ENCODE measurements around the gene ACSL6.

ACSL6 gene

GRCh38 chr5:131984956-131985665, 26.3 kb downstream of the ACSL6 start:
- in situ Hi-C loops (cut with MboI; ENCODE audit: low sequenced_read_pairs), result no loop called here

- in situ Hi-C loops (cut with MboI; ENCODE audit: low sequenced_read_pairs), result no loop called here
These were observed 28.1 kb downstream of the ACSL6 start for GRCh38 chr5:131983244-131983771.

- in situ Hi-C loops (cut with MboI; ENCODE audit: low sequenced_read_pairs), result no loop called here
These were observed 29.9 kb downstream of the ACSL6 start for GRCh38 chr5:131981516-131981915.

GRCh38 chr5:131980696-131981095, 30.8 kb downstream of the ACSL6 start:
- in situ Hi-C loops (cut with MboI; ENCODE audit: low sequenced_read_pairs), result no loop called here

GRCh38 chr5:131979816-131980215, 31.6 kb downstream of the ACSL6 start:
- in situ Hi-C loops (cut with MboI; ENCODE audit: low sequenced_read_pairs), result no loop called here

GRCh38 chr5:131977212-131977604, 34.2 kb downstream of the ACSL6 start:
- in situ Hi-C loops (cut with MboI; ENCODE audit: low sequenced_read_pairs), result no loop called here

GRCh38 chr5:131976414-131977211, 34.8 kb downstream of the ACSL6 start:
- in situ Hi-C loops (cut with MboI; ENCODE audit: low sequenced_read_pairs), result no loop called here

- in situ Hi-C loops (cut with MboI; ENCODE audit: low sequenced_read_pairs), result no loop called here
These were observed 36.3 kb downstream of the ACSL6 start for GRCh38 chr5:131974956-131975726.

GRCh38 chr5:131974622-131974955, 36.9 kb downstream of the ACSL6 start:
- in situ Hi-C loops (cut with MboI; ENCODE audit: low sequenced_read_pairs), result no loop called here

- in situ Hi-C loops (cut with MboI; ENCODE audit: low sequenced_read_pairs), result no loop called here
These were observed 37.4 kb downstream of the ACSL6 start for GRCh38 chr5:131974016-131974415.

GRCh38 chr5:131973089-131973712, 38.3 kb downstream of the ACSL6 start:
- in situ Hi-C loops (cut with MboI; ENCODE audit: low sequenced_read_pairs), result no loop called here

- in situ Hi-C loops (cut with MboI; ENCODE audit: low sequenced_read_pairs), result no loop called here
These were observed 43.0 kb downstream of the ACSL6 start for GRCh38 chr5:131968396-131968954.

GRCh38 chr5:131966551-131966950, 44.9 kb downstream of the ACSL6 start:
- in situ Hi-C loops (cut with MboI; ENCODE audit: low sequenced_read_pairs), result no loop called here

- in situ Hi-C loops (cut with MboI; ENCODE audit: low sequenced_read_pairs), result no loop called here
These were observed 45.5 kb downstream of the ACSL6 start for GRCh38 chr5:131965826-131966415.

- in situ Hi-C loops (cut with MboI; ENCODE audit: low sequenced_read_pairs), result no loop called here
These were observed 51.6 kb downstream of the ACSL6 start for GRCh38 chr5:131959906-131960305.

- in situ Hi-C loops (cut with MboI; ENCODE audit: low sequenced_read_pairs), result no loop called here
These were observed 52.3 kb downstream of the ACSL6 start for GRCh38 chr5:131959136-131959535.

- in situ Hi-C loops (cut with MboI; ENCODE audit: low sequenced_read_pairs), result no loop called here
These were observed 53.6 kb downstream of the ACSL6 start for GRCh38 chr5:131957721-131958441.

GRCh38 chr5:131953969-131954368, 57.5 kb downstream of the ACSL6 start:
- in situ Hi-C loops (cut with MboI; ENCODE audit: low sequenced_read_pairs), result no loop called here

GRCh38 chr5:131952301-131952857, 59.1 kb downstream of the ACSL6 start:
- in situ Hi-C loops (cut with MboI; ENCODE audit: low sequenced_read_pairs), result no loop called here

Data from hTERT RPE-1 (cell line).